ENCODE data around the gene FERMT2. TPM values are rescaled to one million over a fixed set of nuclear protein-coding genes. Genes with fewer than 3 reads are reported as not detected.

FERMT2 gene
- polyA plus RNA-seq, 1 experiment: 485 TPM

- CTCF ChIA-PET: interaction anchor here (0.6 to 0.9 kb wide), 2 partner anchors 26 to 118 kb away, joined by 3 to 4 read pairs; no protein-coding TSS in a partner anchor
- H3K27ac ChIP-seq (ENCODE audit: low read depth, low read length): no peak overlapping the region
- TF ChIP-seq CTCF (IDR thresholded peaks at IDR 0.05; ENCODE audit: low read depth, low read length): no peak
- H3K9me3 ChIP-seq (ENCODE audit: control insufficient read depth, insufficient read depth, low read length): no peaks in the 10 kb centered on the region
- no peaks in the 10 kb centered on the region for H3K27me3 ChIP-seq (ENCODE audit: control insufficient read depth, insufficient read depth, low read length)
- POLR2A ChIA-PET: no interaction called here
- no peak overlapping the region for H3K4me3 ChIP-seq (ENCODE audit: low read depth, low read length)
- DNase-seq (ENCODE audit: low read depth, low spot score): no peak
These were observed 106.4 kb downstream of the FERMT2 start for GRCh38 chr14:52844262-52845060.

- CTCF ChIA-PET: interaction anchor here (0.6 kb wide), 1 partner anchor 138 kb away, joined by 5 read pairs; no protein-coding TSS in a partner anchor
These were observed 110.0 kb downstream of the FERMT2 start for GRCh38 chr14:52840877-52841276.

GRCh38 chr14:52837451-52837850 is 113.4 kb downstream of the FERMT2 start:
- H3K4me3 ChIP-seq (ENCODE audit: low read depth, low read length): no peak overlapping the region
- POLR2A ChIA-PET: interaction anchor here (0.6 kb wide), 1 partner anchor 16 kb away, joined by 3 read pairs; no protein-coding TSS in a partner anchor
- CTCF ChIA-PET: no interaction called here
- no peaks in the 10 kb centered on the region for H3K9me3 ChIP-seq (ENCODE audit: control insufficient read depth, insufficient read depth, low read length)
- no peak overlapping the region for H3K27ac ChIP-seq (ENCODE audit: low read depth, low read length)
- TF ChIP-seq CTCF (IDR thresholded peaks at IDR 0.05; ENCODE audit: low read depth, low read length): no peak
- no peak for DNase-seq (ENCODE audit: low read depth, low spot score)
- no peaks in the 10 kb centered on the region for H3K27me3 ChIP-seq (ENCODE audit: control insufficient read depth, insufficient read depth, low read length)

More at GRCh38 chr14:52840877-52841276, 110.0 kb downstream of the FERMT2 start:
- Histone ChIP-seq H3K4me3 (ENCODE audit: low read depth, low read length) (no peak overlapping the region), H3K9me3 (ENCODE audit: control insufficient read depth, insufficient read depth, low read length) (no peaks in the 10 kb centered on the region), H3K27ac (ENCODE audit: low read depth, low read length) (no peak overlapping the region), H3K27me3 (ENCODE audit: control insufficient read depth, insufficient read depth, low read length) (no peaks in the 10 kb centered on the region)
- POLR2A ChIA-PET: no interaction called here
- no peak for TF ChIP-seq CTCF (IDR thresholded peaks at IDR 0.05; ENCODE audit: low read depth, low read length)
- DNase-seq (ENCODE audit: low read depth, low spot score): peak; percentile 13

GRCh38 chr14:52836063-52836462 is 114.8 kb downstream of the FERMT2 start:
- no peak for TF ChIP-seq CTCF (IDR thresholded peaks at IDR 0.05; ENCODE audit: low read depth, low read length)

More at GRCh38 chr14:52836063-52836462, 114.8 kb downstream of the FERMT2 start:
- POLR2A ChIA-PET: interaction anchor here (0.7 kb wide), 1 partner anchor 101 kb away, joined by 8 read pairs; no protein-coding TSS in a partner anchor
- no peaks in the 10 kb centered on the region for H3K27me3 ChIP-seq (ENCODE audit: control insufficient read depth, insufficient read depth, low read length)
- no peaks in the 10 kb centered on the region for H3K9me3 ChIP-seq (ENCODE audit: control insufficient read depth, insufficient read depth, low read length)
- no peak overlapping the region for H3K4me3 ChIP-seq (ENCODE audit: low read depth, low read length)
- no peak overlapping the region for H3K27ac ChIP-seq (ENCODE audit: low read depth, low read length)
- CTCF ChIA-PET: interaction anchor here (0.6 kb wide), 1 partner anchor 261 kb away, joined by 5 read pairs; no protein-coding TSS in a partner anchor
- DNase-seq (ENCODE audit: low read depth, low spot score): no peak
